HG02938 (cell line): Measurements from ENCODE around the gene OS9.
A peak's percentile ranks its signal among the peaks of the same experiment; 100 is the strongest.
"Not testable (repeated sequence)": the region's sequence is repeated elsewhere in the genome, so short reads cannot be mapped to it uniquely, and the experiment has no call there.

Source experiments
- ATAC-seq: cut with Tn5 transposase; IDR thresholded peaks from one replicate; pipeline ENCODE4 v1.9.1; 2021; ENCODE audit warnings: mild to moderate bottlenecking, moderate library complexity; ENCODE audit not compliant: unreplicated experiment

Gene OS9, protein sequence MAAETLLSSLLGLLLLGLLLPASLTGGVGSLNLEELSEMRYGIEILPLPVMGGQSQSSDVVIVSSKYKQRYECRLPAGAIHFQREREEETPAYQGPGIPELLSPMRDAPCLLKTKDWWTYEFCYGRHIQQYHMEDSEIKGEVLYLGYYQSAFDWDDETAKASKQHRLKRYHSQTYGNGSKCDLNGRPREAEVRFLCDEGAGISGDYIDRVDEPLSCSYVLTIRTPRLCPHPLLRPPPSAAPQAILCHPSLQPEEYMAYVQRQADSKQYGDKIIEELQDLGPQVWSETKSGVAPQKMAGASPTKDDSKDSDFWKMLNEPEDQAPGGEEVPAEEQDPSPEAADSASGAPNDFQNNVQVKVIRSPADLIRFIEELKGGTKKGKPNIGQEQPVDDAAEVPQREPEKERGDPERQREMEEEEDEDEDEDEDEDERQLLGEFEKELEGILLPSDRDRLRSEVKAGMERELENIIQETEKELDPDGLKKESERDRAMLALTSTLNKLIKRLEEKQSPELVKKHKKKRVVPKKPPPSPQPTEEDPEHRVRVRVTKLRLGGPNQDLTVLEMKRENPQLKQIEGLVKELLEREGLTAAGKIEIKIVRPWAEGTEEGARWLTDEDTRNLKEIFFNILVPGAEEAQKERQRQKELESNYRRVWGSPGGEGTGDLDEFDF

DNA sequence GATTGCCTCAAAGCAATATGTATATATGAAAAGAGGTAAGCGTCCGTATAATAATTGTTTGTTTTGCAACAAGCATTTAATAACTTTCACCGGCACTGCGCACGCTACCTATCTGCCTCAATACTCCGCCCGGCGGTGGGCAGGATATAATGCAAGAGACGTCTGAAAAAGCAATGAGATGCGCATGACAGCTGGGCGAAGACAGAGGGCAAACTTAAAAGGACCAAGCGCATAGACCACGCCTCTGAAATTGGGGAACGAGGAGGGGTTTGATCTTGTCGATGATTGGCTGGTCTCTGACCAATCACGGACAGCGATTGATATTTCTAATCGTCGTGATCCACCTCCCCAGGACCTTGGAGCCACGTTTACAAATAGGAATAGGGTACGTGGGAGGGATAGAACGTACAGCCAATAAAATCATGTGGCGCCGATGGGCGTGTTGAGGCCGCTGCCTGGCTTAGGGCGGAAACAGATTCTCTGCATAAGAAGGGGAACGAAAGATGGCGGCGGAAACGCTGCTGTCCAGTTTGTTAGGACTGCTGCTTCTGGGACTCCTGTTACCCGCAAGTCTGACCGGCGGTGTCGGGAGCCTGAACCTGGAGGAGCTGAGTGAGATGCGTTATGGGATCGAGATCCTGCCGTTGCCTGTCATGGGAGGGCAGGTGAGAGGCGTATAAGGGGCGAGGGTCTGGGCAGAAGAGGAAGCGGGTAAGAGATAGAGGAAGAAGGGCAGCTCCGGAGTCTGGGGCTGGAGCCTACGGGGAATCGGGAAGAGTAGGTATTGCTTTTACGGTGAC is at the start of gene OS9:
OS9 (plus strand) TSS at position 474 of the 800 bp plus-strand sequence; CDS start at position 504, 30 bp downstream.
- peak; percentile 98 for ATAC-seq

DNA sequence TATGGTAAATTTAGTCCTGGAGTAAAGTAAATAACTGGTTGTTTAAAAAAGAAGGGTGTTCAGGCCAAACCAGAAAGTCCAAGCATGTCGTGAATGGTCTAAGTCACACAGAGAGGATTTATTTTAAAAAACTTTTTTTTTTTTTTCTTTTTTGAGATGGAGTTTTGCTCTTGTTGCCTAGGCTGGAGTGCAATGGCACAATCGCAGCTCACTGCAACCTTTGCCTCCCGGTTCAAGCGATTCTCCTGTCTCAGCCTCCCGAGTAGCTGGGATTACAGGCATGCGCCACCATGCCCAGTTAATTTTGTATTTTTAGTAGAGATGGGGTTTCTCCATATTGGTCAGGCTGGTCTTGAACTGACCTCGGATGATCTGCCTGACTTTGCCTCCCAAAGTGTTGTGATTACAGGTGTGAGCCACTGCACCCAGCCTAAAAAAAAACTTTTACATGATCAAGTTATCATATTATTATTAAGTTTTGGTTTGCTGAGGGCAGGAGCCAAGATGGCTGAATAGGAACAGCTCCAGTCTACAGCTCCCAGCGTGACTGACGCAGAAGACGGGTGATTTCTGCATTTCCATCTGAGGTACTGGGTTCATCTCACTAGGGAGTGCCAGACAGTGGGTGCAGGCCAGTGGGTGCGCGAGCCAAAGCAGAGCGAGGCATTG is 47.8 kb upstream of the OS9 start:
- not testable (repeated sequence) for ATAC-seq

DNA sequence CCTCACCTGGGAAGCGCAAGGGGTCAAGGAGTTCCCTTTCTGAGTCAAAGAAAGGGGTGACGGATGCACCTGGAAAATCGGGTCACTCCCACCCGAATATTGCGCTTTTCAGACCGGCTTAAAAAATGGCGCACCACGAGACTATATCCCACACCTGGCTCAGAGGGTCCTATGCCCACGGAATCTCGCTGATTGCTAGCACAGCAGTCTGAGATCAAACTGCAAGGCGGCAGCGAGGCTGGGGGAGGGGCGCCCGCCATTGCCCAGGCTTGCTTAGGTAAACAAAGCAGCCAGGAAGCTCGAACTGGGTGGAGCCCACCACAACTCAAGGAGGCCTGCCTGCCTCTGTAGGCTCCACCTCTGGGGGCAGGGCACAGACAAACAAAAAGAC is 47.3 kb upstream of the OS9 start:
- not testable (repeated sequence) for ATAC-seq

DNA sequence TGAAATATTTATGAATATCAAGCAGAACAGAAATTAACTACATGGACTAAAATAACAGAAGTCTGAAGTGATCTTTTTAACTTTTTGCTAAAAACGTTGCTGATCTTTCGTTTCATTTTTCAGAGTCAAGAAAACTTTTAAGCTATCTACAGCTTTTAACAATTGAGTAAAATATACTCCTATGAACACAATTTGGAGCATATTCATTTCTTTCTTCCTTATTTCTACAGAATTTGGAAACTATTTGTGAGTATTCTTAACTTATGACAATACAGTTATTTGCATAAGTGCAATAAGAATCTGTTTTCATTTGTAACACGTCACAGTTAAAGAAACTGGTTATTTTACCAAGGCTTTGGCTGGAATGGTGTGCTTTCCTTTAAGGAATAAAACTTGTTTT is 39.9 kb upstream of the OS9 start:
- ATAC-seq, result no peak

DNA sequence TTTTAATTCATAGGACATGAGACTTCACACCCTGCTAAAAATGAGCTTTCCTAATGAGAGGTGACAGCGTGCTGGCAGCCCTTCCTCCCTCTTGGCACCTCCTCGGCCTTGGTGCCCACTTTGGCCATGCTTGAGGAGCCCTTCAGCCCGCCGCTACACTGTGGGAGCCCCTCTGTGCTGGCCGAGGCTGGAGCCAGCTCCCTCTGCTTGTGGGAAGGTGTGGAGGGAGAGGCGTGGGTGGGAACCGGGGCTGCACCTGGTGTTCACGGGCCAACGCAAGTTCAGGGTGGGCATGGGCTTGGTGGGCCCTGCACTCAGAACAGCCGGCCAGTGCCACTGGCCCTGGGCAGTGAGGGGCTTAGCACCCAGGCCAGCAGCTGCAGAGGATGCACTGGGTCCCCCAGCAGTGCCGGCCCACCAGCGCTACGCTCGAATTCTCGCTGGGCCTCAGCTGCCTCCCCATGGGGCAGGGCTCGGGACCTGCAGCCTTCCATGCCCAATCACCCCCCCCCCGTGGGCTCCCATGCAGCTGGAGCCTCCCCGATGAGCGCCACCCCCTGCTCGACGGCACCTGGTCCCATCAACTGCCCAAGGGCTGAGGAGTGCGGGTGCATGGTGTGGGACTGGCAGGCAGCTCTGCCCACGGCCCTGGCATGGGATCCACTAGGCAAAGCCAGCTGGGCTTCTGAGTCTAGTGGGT is 38.2 kb upstream of the OS9 start:
- no peak for ATAC-seq

DNA sequence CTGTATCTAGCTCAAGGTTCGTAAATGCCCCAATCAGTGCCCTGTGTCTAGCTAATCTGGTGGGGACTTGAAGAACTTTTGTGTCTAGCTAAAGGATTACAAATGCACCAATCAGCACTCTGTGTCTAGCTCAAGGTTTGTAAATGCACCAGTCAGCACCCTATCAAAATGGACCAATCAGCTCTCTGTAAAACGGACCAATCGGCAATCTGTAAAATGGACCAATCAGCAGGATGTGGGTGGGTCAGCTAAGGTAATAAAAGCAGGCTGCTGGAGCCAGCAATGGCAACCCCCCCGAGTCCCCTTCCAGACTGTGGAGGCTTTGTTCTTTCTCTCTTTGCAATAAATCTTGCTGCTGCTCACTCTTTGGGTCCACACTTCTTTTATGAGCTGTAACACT is 37.5 kb upstream of the OS9 start:
- ATAC-seq, result not testable (repeated sequence)

DNA sequence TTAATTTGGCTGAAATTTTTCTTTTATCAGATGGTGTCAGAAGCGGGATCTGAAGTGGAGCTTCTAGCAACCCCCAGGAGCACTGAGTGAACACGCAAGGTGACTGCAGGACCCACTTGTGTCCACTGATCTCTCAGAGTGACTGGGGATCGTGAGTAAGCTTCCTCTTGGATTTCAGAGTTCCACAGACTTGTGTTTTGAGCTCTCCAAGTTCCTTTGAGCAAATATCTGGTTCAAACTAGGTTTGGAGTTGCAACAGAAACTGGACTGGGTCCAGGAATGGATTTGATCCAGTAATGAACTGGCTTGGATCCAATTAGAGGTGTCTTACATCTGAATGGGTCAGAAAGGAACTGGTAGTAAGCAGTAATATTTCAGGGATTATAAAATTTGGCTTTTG is 36.2 kb upstream of the OS9 start:
- ATAC-seq, result no peak

DNA sequence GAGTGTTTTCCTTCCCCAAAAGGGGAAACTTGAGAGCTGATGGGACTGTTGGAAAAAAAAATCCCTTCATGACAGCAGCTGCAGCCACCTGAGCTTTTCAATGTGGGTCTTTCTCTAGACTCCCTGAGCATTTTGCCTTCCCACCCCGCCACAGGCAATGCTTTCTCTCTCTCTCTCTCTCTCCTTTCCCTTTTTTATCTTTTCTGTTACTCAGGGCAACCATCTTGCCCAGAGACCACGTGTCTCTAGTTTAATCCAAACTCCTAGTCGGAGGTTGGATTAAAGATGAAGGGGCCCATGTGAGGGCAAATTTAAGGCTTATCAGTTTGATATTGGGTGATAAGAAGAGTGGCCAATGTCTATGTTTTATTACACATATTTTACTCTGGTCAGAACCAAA is 35.0 kb upstream of the OS9 start:
- ATAC-seq, result no peak

DNA sequence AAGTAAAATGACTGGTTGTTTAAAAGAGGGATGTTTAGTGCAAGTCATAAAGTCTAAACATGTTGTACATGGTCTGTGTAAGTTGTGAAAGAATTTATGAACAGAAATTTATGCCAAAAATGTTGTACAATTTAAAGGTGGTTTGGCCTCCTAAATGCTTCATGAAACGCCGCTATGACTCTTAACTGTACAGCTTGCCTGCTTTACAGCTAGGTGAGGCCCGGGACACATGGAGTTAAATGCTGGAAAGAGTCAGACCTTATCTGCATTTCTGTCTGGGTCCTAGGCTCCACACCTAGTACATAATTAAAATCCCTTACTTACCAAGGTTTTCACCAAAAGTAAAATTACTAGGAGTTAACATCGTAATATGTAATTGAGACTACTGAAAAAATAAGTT is 32.6 kb upstream of the OS9 start:
- no peak for ATAC-seq

DNA sequence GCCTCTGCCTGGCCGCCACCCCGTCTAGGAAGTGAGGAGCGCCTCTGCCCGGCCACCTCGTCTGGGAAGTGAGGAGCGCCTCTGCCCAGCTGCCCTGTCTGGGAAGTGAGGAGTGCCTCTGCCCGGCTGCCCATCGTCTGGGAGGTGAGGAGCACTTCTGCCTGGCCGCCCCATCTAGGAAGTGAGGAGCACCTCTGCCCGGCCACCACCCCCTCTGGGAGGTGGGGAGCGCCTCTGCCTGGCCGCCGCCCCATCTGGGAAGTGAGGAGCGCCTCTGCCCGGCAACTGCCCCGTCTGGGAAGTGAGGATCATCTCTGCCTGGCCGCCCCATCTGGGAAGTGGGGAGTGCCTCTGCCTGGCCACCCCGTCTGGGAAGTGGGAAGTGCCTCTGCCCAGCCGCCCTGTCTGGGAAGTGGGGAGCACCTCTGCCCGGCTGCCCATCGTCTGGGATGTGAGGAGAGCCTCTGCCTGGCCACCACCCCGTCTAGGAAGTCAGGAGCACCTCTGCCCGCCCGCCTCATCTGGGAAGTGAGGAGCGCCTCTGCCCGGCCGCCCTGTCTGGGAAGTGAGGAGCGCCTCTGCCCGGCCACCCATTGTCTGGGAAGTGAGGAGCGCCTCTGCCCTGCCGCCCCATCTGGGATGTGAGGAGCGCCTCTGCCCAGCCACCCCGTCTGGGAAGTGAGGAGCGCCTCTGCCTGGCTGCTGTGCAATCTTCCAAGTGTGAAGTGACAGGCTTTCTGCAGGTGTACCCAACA is 28.7 kb upstream of the OS9 start:
- not testable (repeated sequence) for ATAC-seq

DNA sequence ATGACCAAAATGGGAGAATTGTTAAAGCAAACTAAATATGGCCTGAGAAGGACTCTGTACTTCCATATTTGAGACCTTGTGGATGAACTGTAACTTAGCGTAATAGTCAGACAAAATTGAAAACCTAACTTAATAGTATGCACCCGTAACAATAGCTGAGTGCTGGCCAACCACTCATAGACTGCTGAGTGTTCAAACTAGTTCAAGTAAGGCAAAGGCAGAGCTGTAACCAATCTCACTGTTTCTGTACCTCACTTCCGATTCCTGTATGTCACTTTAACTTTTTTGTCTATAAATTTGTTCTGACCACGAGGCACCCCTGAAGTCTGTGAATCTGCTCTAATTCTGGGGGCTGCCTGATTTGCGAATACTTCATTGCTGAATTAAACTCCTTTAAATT is 27.0 kb upstream of the OS9 start:
- no peak for ATAC-seq

DNA sequence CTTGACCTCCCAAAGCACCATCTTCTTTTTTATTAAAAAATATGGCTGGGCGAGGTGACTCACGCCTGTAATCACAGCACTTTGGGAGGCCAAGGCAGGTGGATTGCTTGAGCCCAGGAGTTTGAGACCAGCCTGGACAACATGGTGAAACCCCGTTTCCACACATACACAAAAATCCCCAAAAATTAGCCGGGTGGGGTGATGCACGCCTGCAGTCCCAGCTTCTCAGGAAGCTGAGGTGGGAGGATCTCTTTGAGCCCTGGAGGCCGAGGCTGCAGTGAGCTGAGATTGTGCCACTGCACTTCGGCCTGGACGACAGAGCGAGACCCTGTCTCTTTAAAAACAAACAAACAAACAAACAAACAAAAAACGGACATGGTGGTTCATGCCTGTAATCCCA is 24.2 kb upstream of the OS9 start:
- not testable (repeated sequence) for ATAC-seq

DNA sequence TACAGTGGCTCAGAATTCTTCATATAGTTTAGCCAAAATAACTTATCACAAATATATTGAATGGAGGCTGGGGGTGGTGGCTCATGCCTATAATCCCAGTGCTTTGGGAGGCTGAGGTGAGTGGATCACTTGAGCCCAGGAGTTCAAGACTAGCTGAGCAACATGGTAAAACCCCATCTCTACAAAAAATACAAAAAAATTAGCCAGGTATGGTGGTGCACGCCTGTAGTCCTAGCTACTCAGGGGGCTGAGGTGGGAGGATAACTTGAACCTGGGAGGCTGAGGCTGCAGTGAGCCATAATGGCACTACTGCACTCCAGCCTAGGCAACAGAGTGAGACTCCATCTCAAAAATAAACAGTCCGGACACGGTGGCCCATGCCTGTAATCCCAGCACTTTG is 22.1 kb upstream of the OS9 start:
- ATAC-seq, result not testable (repeated sequence)

DNA sequence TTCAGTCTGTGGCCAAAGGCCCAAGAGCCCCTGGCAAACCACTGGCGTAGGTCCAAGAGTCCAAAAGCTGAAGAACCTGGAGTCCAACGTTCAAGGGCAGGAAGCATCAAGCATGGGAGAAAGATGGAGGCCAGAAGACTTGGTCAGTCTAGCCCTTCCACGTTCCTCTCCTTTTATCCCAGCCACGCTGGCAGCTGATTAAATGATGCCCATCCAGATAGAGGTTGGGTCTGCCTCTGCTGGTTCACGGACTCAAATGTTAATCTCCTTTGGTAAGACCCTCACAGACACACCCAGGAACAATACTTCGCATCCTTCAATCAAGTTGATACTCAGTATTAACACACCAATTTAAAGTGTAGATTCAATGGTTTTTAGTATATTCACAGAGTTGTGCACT is 21.1 kb upstream of the OS9 start:
- ATAC-seq, result no peak

DNA sequence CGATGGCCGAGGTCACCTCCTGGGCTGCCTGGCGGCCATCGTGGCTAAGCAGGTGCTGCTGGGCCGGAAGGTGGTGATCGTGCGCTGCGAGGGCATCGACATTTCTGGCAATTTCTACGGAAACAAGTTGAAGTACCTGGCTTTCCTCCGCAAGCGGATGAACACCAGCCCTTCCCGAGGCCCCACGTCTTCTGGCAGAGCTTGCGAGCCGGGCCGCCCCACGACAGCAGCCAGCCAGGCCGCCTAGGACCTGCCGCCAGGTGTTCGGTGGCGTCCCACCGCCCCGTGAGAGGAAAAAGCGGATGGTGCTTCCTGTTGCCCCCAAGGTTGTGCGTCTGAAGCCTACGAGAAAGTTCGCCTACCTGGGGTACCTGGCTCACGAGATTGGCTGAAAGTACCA is 19.2 kb upstream of the OS9 start:
- no peak for ATAC-seq

DNA sequence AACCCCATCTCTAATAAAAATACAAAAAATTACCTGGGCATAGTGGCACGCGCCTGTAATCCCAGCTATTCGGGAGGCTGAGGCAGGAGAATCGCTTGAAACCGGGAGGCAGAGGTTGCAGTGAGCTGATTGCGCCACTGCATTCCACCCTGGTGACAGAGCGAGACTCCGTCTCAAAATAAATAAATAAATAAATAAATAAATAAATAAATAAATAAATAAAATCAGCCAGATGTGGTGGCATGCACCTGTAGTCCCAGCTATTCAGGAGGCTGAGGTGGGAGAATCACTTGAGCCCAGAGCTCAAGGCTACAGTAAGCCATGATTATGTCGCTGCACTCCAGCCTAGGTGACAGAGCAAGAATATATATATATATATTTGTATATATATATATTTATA is 16.0 kb upstream of the OS9 start:
- ATAC-seq, result not testable (repeated sequence)

DNA sequence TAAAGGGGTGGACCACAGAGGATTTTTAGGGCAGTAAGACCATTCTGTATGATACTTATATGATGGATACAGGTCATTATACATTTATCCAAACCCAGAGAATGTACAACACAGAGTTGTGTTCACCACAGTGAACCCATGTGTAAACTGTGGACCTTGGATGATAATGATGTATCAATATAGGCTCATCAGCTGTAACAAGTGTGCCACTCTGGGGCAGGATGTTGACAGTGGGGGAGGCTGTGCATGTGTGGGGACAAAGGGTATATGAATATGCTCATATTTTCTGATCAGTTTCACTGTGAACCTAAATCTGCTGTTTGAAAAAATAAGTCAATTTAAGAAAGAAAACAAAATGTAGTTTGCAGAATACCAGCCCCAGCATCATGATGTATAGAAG is 14.2 kb upstream of the OS9 start:
- no peak for ATAC-seq

DNA sequence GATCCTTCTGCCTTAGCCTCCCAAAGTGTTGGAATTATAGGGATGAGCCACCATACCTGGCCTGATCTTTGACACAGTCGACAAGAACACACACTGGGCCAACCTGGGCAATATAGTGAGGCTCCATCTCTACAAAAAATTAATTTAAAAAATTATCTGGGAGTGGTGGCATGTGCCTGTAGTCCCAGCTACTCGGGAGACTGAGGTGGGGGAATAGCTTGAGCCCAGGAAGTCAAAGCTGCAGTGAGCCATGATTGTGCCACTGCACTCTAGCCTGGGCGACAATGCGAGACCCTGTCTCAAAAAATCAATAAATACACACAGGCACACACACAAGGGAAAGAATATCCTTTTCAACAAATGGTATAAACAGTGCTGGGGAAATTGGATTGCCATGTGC is 6.1 kb upstream of the OS9 start:
- ATAC-seq, result no peak

DNA sequence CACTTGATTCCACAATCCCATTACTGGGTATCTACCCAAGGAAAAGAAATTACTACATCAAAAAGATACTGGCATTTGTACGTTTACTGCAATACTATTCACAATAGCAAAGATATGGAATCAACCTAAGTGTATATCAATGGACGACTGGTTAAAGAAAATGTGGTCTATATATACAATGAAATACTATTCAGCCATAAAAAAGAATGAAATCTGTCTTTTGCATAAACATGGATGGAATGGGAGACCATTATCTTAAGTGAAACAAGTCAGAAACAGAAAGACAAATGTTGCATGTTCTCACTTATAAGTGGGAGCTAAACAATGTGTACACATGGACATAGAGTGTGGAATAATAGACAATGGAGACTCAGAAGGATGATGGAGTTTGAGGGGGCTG is 5.0 kb upstream of the OS9 start:
- no peak for ATAC-seq

DNA sequence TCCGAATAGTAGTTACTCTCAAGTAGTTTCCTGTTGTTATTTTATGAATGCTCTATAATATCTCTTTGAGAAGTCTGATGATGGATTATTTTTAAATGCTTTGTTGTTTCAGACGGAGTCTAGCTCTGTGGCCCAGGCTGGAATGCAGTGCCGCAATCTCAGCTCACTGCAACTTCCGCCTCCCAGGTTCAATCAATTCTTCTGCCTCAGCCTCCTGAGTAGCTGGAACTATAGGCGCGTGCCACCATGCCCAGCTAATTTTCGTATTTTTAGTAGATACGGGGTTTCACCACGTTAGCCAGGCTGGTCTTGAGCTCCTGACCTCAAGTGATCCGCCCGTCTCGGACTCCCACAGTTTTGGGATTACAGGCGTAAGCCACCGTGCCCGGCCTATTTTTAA is 1.4 kb upstream of the OS9 start:
- no peak for ATAC-seq
